WI38 (cell line): ENCODE data around the gene RAE1.

Experiments used
- H3K4me3 ChIP-seq: 2 replicates; pipeline ENCODE4 v1.5.1; 2011; ENCODE audit warnings: low read depth, mild to moderate bottlenecking, control low read depth, low read length
- TF ChIP-seq, protein P1 (sequence below): IDR thresholded peaks from 2 replicates; pipeline ENCODE4 v1.5.1; 2012; ENCODE audit warnings: low read depth, mild to moderate bottlenecking, control low read depth, low read length

RAE1 gene

DNA sequence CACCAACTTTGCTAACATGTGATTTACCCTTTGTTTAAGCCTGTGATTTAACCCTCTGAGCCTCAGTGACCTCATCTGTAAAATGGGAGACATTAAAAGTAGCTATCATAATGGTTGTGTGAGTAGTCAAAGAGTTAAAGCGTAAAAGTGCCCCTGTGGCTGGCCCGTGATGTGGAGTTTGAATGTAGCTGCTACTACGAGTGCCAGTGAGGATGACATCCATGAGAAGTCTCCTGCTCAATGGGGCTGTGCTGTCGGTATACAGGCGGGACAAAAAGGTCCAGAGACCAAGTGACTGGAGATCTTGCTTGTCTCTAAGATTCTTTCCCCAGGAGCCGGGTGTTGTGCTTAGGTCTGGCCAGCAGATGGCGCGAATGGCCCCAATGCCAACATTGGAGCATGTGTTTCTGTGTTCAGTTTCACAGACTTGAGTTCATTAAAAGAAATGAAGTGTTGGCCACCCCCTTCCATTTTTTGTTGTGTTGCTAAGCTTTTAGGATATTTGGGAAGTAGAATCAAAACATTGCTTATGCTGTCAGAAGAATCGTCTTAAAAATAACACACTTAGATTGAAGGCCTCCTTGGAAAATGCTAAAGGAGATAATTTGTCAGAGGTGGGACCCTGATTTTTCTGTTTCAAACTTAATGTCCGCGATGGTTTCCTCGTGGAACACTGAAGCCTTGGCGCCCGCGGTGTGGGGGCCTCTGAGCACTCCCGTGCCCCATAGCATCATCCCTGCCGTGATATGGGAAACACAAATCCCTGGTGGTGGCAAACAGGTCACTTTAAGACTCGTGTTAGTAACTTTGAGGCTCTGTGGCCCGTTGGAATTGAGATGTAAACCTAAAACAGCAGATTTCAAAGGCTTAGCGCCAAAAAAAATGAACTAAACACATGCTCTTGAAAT, 30.8 kb downstream of the RAE1 start:
- no peak overlapping the region for H3K4me3 ChIP-seq
- TF ChIP-seq, protein P1, sequence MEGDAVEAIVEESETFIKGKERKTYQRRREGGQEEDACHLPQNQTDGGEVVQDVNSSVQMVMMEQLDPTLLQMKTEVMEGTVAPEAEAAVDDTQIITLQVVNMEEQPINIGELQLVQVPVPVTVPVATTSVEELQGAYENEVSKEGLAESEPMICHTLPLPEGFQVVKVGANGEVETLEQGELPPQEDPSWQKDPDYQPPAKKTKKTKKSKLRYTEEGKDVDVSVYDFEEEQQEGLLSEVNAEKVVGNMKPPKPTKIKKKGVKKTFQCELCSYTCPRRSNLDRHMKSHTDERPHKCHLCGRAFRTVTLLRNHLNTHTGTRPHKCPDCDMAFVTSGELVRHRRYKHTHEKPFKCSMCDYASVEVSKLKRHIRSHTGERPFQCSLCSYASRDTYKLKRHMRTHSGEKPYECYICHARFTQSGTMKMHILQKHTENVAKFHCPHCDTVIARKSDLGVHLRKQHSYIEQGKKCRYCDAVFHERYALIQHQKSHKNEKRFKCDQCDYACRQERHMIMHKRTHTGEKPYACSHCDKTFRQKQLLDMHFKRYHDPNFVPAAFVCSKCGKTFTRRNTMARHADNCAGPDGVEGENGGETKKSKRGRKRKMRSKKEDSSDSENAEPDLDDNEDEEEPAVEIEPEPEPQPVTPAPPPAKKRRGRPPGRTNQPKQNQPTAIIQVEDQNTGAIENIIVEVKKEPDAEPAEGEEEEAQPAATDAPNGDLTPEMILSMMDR: peak; percentile 93

DNA sequence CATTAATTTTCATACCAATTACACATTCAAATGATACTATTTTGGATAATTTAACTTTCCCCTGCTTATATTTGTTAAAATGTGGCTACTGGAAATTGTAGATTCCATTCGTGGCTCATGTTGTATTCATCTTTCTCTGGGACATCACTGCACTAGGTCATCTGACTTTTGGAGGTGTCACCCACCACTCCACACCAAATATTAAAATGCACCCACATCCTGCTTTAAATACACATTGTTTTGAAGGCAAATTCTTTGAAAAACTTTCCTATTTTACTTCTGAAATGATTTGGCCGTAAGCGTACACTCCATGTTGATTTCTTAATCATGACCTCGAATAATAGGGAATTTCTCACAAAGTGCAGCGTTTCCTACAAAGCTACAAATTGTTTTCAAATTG, 31.5 kb downstream of the RAE1 start:
- no peak overlapping the region for H3K4me3 ChIP-seq
- TF ChIP-seq, protein P1: no peak

DNA sequence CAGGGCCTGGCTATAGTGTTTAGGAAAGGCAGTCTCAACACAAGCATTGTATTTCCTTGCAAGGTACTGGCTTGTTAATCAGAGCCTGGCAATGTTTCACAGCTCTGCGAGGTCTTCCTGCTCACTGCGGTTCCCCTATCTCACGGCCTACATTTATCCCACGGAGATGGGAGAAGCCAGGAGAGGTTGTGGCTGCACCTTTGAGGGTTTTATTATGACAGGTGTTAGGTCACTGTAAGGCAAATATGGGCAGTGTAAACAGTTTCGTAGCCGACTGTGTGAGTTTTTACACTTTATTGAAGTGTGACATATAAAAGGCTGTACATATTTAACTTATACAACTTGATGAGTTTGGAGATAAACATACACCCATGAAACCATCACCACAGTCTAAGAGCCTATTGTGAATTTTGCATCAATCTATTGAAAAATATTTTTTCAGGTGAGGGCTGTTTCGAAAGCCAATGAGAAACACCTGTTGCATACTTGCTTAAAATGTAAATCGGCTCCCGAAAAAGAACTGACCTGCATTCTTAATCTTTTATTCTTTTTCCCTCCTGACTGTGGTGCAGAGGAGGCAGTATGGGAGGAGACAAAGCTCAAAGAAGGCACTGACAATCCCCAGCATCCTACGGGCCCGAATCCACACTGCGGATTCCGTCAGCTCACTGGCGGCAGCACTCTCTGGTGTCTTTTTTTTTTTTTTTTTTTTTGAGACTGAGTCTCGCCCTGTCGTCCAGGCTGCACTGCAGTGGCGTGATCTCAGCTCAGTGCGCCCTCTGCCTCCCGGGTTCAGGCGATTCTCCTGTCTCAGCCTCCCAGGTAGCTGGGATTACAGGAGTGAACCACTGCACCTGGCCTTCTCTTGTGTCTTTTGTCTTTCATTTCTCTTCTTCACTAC, 32.6 kb downstream of the RAE1 start:
- TF ChIP-seq, protein P1: no peak
- no peak overlapping the region for H3K4me3 ChIP-seq

DNA sequence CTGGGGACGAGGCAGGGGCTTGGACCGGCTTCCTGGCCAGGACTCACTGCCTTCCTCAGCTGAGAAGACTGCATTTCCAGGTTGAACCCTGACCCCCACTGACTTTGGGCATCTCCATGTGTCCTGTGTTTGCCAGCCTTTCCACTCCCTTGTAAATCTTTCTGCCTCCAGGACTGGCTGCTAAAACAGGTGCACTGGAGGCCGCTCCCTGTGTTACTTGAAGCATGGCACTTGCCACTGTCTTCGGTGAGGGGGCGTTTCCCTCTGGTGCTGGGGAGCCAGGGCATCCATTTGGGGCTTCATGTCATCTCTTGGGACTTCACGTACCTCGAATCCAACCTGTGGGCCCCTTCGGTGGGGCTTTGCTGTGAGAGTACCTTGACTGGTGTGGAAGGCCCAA, 33.4 kb downstream of the RAE1 start:
- TF ChIP-seq, protein P1: no peak
- no peak overlapping the region for H3K4me3 ChIP-seq

DNA sequence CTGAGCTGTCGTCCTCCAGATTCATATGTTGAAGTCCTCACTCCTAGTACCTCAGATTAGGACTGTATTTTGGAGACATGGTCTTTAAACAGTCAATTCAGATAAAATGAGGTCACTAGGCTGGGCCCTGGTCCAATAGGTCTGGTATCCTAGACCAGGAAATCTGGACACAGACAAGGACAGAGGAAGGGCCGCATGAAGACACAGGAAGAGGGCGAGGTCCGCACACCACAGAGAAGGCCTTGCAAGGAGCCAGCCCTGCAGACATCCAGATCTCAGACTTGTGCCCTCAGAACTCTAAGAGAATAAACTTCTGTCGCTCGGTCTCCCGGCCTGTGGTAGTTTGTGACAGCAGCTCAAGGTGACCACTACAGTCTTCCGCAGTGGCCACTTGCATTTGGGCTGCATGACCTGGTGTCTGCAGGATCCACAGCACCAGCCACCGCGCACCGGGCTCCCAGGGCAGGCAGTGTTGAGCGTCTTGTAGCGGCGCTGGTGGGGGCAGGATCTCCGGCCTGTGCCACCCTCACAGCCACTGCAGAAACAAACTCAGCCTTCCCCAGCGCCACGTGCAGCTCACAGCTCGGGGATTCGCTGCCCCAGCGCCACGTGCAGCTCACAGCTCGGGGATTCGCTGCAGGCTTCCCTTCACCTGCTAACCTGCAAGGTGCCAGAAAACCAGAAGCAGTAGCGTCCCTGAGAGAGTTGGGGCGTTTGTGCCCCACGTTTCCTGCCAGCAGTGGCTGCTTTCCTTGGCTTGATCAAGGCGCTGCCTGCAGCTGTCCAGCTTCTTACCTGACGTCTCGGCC, 34.1 kb downstream of the RAE1 start:
- H3K4me3 ChIP-seq: no peak overlapping the region
- TF ChIP-seq, protein P1: no peak

DNA sequence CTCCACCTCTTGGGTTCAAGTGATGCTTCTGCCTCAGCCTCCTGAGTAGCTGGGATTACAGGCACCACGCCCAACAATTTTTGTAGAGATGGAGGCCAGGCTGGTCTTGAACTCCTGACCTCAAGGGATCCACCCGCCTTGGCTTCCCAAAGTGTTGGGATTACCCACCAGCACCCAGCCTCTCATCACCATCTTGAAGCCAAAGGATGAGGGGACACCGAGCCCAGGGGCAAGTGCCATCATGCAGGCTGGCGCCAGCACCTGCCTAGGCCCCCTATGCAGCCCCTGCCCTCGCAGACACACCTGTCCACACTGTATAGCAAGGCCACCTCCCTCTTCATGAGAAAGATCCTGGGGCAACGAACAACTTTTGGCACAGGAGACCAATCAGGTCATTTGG, 34.9 kb downstream of the RAE1 start:
- H3K4me3 ChIP-seq: no peak overlapping the region

More for the DNA sequence above, 34.9 kb downstream of the RAE1 start:
- TF ChIP-seq, protein P1: no peak
